NCI-H460 (cell line): ENCODE measurements around the gene NOTCH1. TPM values are rescaled to one million over a fixed set of nuclear protein-coding genes. Genes with fewer than 3 reads are reported as not detected.

Experiments
- DNase-seq: peaks from one replicate; pipeline ENCODE4 v3.0.0-alpha.2; 2016; ENCODE audit warnings: low read depth; ENCODE audit errors: extremely low read depth
- total RNA-seq: library from RNA; depleted of rRNA; stranded (reverse); fragments of >200 nt; shearing (Covaris generic); gene quantifications from 2 replicates; pipeline ENCODE4 v1.2.3, GENCODE V29; 2014

The NOTCH1 gene
- total RNA-seq, 1 experiment from 2014 or later, result 8.0 TPM

- DNase-seq, result no peak
Measured at GRCh38 chr9:136473354-136473721, 72.5 kb downstream of the NOTCH1 start.

GRCh38 chr9:136472640-136473353 is 73.1 kb downstream of the NOTCH1 start:
- no peak for DNase-seq

- no peak for DNase-seq
Measured at GRCh38 chr9:136471802-136472487, 73.9 kb downstream of the NOTCH1 start.

- DNase-seq, result no peak
Measured at GRCh38 chr9:136470792-136471469, 74.9 kb downstream of the NOTCH1 start.

GRCh38 chr9:136470356-136470755 is 75.5 kb downstream of the NOTCH1 start:
- DNase-seq, result no peak

GRCh38 chr9:136467766-136468165 is 78.1 kb downstream of the NOTCH1 start:
- no peak for DNase-seq

GRCh38 chr9:136466155-136466541 is 79.7 kb downstream of the NOTCH1 start:
- DNase-seq, result no peak

- no peak for DNase-seq
Measured at GRCh38 chr9:136465500-136466154, 80.2 kb downstream of the NOTCH1 start.

GRCh38 chr9:136464241-136464640 is 81.6 kb downstream of the NOTCH1 start:
- no peak for DNase-seq

- DNase-seq, result no peak
Measured at GRCh38 chr9:136463578-136463977, 82.3 kb downstream of the NOTCH1 start.

GRCh38 chr9:136462664-136463063 is 83.2 kb downstream of the NOTCH1 start:
- DNase-seq, result no peak

GRCh38 chr9:136460772-136461325 is 85.0 kb downstream of the NOTCH1 start:
- no peak for DNase-seq

- DNase-seq, result no peak
Measured at GRCh38 chr9:136459425-136459824, 86.4 kb downstream of the NOTCH1 start.

- no peak for DNase-seq
Measured at GRCh38 chr9:136457326-136457725, 88.5 kb downstream of the NOTCH1 start.

- DNase-seq, result no peak
Measured at GRCh38 chr9:136456258-136456657, 89.6 kb downstream of the NOTCH1 start.

GRCh38 chr9:136455043-136456002 is 90.5 kb downstream of the NOTCH1 start:
- DNase-seq, result no peak

- no peak for DNase-seq
Measured at GRCh38 chr9:136454026-136454796, 91.6 kb downstream of the NOTCH1 start.

GRCh38 chr9:136453326-136453725 is 92.5 kb downstream of the NOTCH1 start:
- no peak for DNase-seq

- no peak for DNase-seq
Measured at GRCh38 chr9:136451221-136451877, 94.5 kb downstream of the NOTCH1 start.
